ENCODE data around the gene SLC7A1.

DNA sequence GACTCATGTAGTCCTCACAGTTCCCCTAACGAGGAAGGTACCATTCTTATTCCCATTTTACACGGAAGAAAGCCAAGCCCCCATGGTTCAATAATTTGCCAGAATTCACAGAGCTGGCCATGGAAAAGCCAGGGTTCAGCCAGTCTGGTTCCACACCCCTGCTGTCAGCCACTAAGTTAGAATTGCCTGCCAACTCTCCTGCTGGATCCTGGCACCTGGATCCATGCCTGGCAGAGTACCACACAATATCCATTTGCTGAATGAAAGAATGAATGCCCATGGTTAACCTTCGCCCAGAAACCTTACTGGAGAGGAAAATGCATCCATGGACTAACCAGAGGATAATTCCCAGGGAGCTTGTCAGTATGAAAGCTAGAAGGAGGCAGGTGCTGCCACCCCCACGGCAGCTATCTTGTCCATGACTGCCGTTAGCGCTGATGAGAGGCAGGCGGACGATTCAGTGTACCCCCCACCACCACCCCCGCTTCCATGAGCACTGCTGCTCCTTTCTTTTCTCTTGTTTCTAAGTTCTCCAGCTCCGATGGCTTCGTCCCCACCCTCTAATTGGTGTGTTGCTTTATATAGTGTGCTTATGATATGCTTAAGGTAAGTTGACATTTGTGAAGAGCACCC, 114.5 kb downstream of the SLC7A1 start:
- TF ChIP-seq ZNF605 (CRISPR knock-in tag; IDR thresholded peaks at IDR 0.05) (no peak), ZNF10 (CRISPR knock-in tag; IDR thresholded peaks at IDR 0.05; ENCODE audit: borderline replicate concordance, low read depth) (no peak), FOXJ3 (CRISPR knock-in tag; IDR thresholded peaks at IDR 0.05; ENCODE audit: borderline replicate concordance) (no peak)
